CD14-positive monocyte (primary cell): Measurements from ENCODE around the gene ACAP3. TPM values are rescaled to one million over a fixed set of nuclear protein-coding genes. Genes with fewer than 3 reads are reported as not detected.

ENCODE experiments used
- DNase-seq, 3 donors: peaks; one replicate each; pipeline ENCODE4 v3.0.0-alpha.2; 2011 to 2022
- H2AFZ ChIP-seq: 2 replicates; pipeline ENCODE4 v1.6.0; 2012; ENCODE audit warnings: mild to moderate bottlenecking, low read depth, low read length, inconsistent platforms; ENCODE audit not compliant: insufficient read depth, poor library complexity, severe bottlenecking
- H3K27ac ChIP-seq, 2 donors: 1 replicate in 1 of 2; 2 replicates in 1 of 2; pipeline ENCODE4 v1.5.1; 2012 to 2013; ENCODE audit warnings: low read length in 2 of 2, control low read depth in 1 of 2, inconsistent platforms in 1 of 2, low read depth in 1 of 2, mild to moderate bottlenecking in 1 of 2
- H3K27me3 ChIP-seq, 2 donors: one replicate each; pipeline versions ENCODE4 v1.6.0 to v1.6.1; 2011 to 2013; ENCODE audit warnings: low read length in 2 of 2; ENCODE audit not compliant: control insufficient read depth in 2 of 2, insufficient read depth in 2 of 2
- H3K36me3 ChIP-seq, 2 donors: replicated peaks in 1 of 2; 1 replicate in 1 of 2; 2 replicates in 1 of 2; pipeline versions ENCODE4 v1.5.1 to v1.6.1; 2012 to 2013; ENCODE audit warnings: low read length in 2 of 2, control low read depth in 1 of 2, inconsistent platforms in 1 of 2, mild to moderate bottlenecking in 1 of 2; ENCODE audit not compliant: insufficient read depth in 2 of 2, control insufficient read depth in 1 of 2
- H3K4me1 ChIP-seq, 2 donors: 1 replicate in 1 of 2; 2 replicates in 1 of 2; pipeline versions ENCODE4 v1.5.1 to v1.6.1; 2012 to 2013; ENCODE audit warnings: low read length in 2 of 2, control low read depth in 1 of 2, inconsistent platforms in 1 of 2, mild to moderate bottlenecking in 1 of 2, moderate library complexity in 1 of 2; ENCODE audit not compliant: insufficient read depth in 2 of 2, control insufficient read depth in 1 of 2
- H3K4me2 ChIP-seq: replicated peaks from 2 replicates; pipeline ENCODE3; 2012; ENCODE audit warnings: low read length, moderate library complexity, mild to moderate bottlenecking; ENCODE audit not compliant: poor library complexity, severe bottlenecking; ENCODE audit errors: extremely low read depth
- H3K4me3 ChIP-seq, 3 experiments: fragments of 200-600 bp in 1 of 3; sonication (generic) in 1 of 3; replicated peaks in 1 of 3; 1 replicate in 2 of 3; 2 replicates in 1 of 3; pipeline ENCODE4 v1.5.1; 2011 to 2013; ENCODE audit warnings: low read length in 3 of 3, mild to moderate bottlenecking in 3 of 3, control low read depth in 2 of 3, low read depth in 2 of 3, inconsistent platforms in 1 of 3, moderate library complexity in 1 of 3
- H3K79me2 ChIP-seq: 2 replicates; pipeline ENCODE4 v1.6.0; 2012; ENCODE audit warnings: mild to moderate bottlenecking, control low read depth, inconsistent platforms, low read length, moderate library complexity; ENCODE audit not compliant: insufficient read depth
- H3K9ac ChIP-seq: 2 replicates; pipeline ENCODE4 v1.6.0; 2017; ENCODE audit warnings: low read length, mild to moderate bottlenecking; ENCODE audit not compliant: insufficient read depth, poor library complexity, severe bottlenecking
- H3K9me3 ChIP-seq, 2 donors: replicated peaks in 1 of 2; 1 replicate in 1 of 2; 2 replicates in 1 of 2; pipeline versions ENCODE4 v1.5.1 to v1.6.1; 2012 to 2013; ENCODE audit warnings: low read length in 2 of 2, control low read depth in 1 of 2; ENCODE audit not compliant: control insufficient read depth in 1 of 2, insufficient read depth in 1 of 2
- H4K20me1 ChIP-seq: 2 replicates; pipeline ENCODE4 v1.6.0; 2012; ENCODE audit warnings: mild to moderate bottlenecking, low read length, control low read depth, moderate library complexity; ENCODE audit not compliant: insufficient read depth
- H3K27ac Mint-ChIP-seq, 7 donors: one replicate each; pipeline ENCODE4 v1.8.0; 2020; ENCODE audit warnings: mild to moderate bottlenecking in 7 of 7, mixed read lengths in 7 of 7, moderate library complexity in 6 of 7, inconsistent platforms in 2 of 7
- H3K27me3 Mint-ChIP-seq, 3 donors: one replicate each; pipeline ENCODE4 v1.8.0; 2021 to 2022; ENCODE audit warnings: low read depth in 3 of 3, mild to moderate bottlenecking in 3 of 3, mixed read lengths in 3 of 3, moderate library complexity in 3 of 3, inconsistent platforms in 1 of 3
- H3K36me3 Mint-ChIP-seq, 2 donors: one replicate each; pipeline ENCODE4 v1.8.0; 2020; ENCODE audit warnings: mixed read lengths in 2 of 2, inconsistent platforms in 1 of 2, mild to moderate bottlenecking in 1 of 2
- H3K4me1 Mint-ChIP-seq: one replicate; pipeline ENCODE4 v1.8.0; 2020; ENCODE audit warnings: mild to moderate bottlenecking, mixed read lengths
- H3K4me3 Mint-ChIP-seq, 2 donors: one replicate each; pipeline ENCODE4 v1.8.0; 2020; ENCODE audit warnings: mild to moderate bottlenecking in 2 of 2, mixed read lengths in 2 of 2, moderate library complexity in 1 of 2
- H3K9me3 Mint-ChIP-seq, 7 donors: one replicate each; pipeline ENCODE4 v1.8.0; 2020 to 2022; ENCODE audit warnings: mixed read lengths in 7 of 7, mild to moderate bottlenecking in 6 of 7, moderate library complexity in 6 of 7, inconsistent platforms in 2 of 7
- CTCF ChIP-seq: fragments of 200-600 bp; IDR thresholded peaks from one replicate; pipeline ENCODE4 v1.8.0; 2022; ENCODE audit warnings: antibody characterized with exemption, mild to moderate bottlenecking
- whole genome bisulfite sequencing: methylation state at CpG from one replicate; pipeline ENCODE4 v1.1.5; 2013; ENCODE audit warnings: missing lambda C conversion rate; ENCODE audit not compliant: insufficient coverage; 5-methylcytosine and 5-hydroxymethylcytosine counted together
- intact Hi-C, 2 donors: fragments of 100-400 bp; cut with micrococcal nuclease; formaldehyde crosslinking; loops; one replicate each; pipeline versions ENCODE4 v1.15.0 to v1.15.1; 2023
- polyA plus RNA-seq, 3 donors: library from polyadenylated mRNA; depleted of rRNA in 1 of 3; unstranded in 2 of 3; stranded (reverse) in 1 of 3; fragments of 300-500 nt in 2 of 3; fragments of >200 nt in 1 of 3; fragmentation: Illumina TruSeq in 2 of 3; gene quantifications; 1 replicate in 2 of 3; 2 replicates in 1 of 3; pipeline ENCODE4 v1.2.3, GENCODE V29; 2012 to 2021

Gene ACAP3
- polyA plus RNA-seq, 3 donors = 3.5 to 132 (median 4.0) TPM

- H3K27me3 ChIP-seq = no peaks in the 10 kb centered on the region
- H3K9me3 ChIP-seq = no peaks in the 10 kb centered on the region
- H3K4me3 ChIP-seq = no peak overlapping the region
- DNase-seq = no peak
- intact Hi-C loops = no loop called here
- peaks cover 67 to 81% of the 10 kb centered on the region in 2 donors for H3K36me3 ChIP-seq
- Mint-ChIP-seq H3K4me1 (peaks cover 6% of the 10 kb centered on the region), H3K36me3 (peaks cover 43 to 81% of the 10 kb centered on the region in 2 donors), H3K4me3 (no peak overlapping the region), H3K9me3 (no peaks in the 10 kb centered on the region), H3K27me3 (no peaks in the 10 kb centered on the region), H3K27ac (no peak overlapping the region)
- no peak overlapping the region for H3K4me2 ChIP-seq
- H3K9ac ChIP-seq = no peak overlapping the region
- peaks cover 4% of the 10 kb centered on the region for H3K79me2 ChIP-seq
- peaks cover 6 to 7% of the 10 kb centered on the region in 2 donors for H3K4me1 ChIP-seq
- WGBS = 98% methylated on average over 13 of the region's 15 CpGs
- no peak overlapping the region for H3K27ac ChIP-seq
- TF ChIP-seq CTCF = no peak
- peaks cover 55% of the 10 kb centered on the region for H4K20me1 ChIP-seq
- no peak overlapping the region for H2AFZ ChIP-seq
Measured at GRCh38 chr1:1314237-1314586, 6.5 kb upstream of the ACAP3 start.

- Mint-ChIP-seq H3K27ac (peak overlapping the region in 1 of 7 donors; percentile 6), H3K4me3 (no peak overlapping the region), H3K27me3 (no peaks in the 10 kb centered on the region), H3K9me3 (no peaks in the 10 kb centered on the region), H3K36me3 (peaks cover 38 to 76% of the 10 kb centered on the region in 2 donors), H3K4me1 (peaks cover 8% of the 10 kb centered on the region)
- intact Hi-C loops = no loop called here
- no peaks in the 10 kb centered on the region for H3K9me3 ChIP-seq
- no peaks in the 10 kb centered on the region for H3K27me3 ChIP-seq
- peaks cover 51% of the 10 kb centered on the region for H4K20me1 ChIP-seq
- H3K4me3 ChIP-seq = no peak overlapping the region
- peaks cover 4% of the 10 kb centered on the region for H3K79me2 ChIP-seq
- no peak overlapping the region for H2AFZ ChIP-seq
- peaks cover 63 to 76% of the 10 kb centered on the region in 2 donors for H3K36me3 ChIP-seq
- no peak for TF ChIP-seq CTCF
- no peak overlapping the region for H3K9ac ChIP-seq
- no peak overlapping the region for H3K4me2 ChIP-seq
- WGBS = 97% methylated on average over 37 of the region's 37 CpGs
- peaks cover 8 to 12% of the 10 kb centered on the region in 2 donors for H3K4me1 ChIP-seq
- no peak overlapping the region for H3K27ac ChIP-seq
- no peak for DNase-seq
Measured at GRCh38 chr1:1313500-1314236, 5.9 kb upstream of the ACAP3 start.
